Neural progenitor cell (in vitro differentiated cells): ENCODE measurements around the gene AHI1. TPM values are rescaled to one million over a fixed set of nuclear protein-coding genes. Genes with fewer than 3 reads are reported as not detected.

ENCODE experiments used
- DNase-seq: peaks from one replicate; pipeline ENCODE4 v3.0.0-alpha.2; 2016; ENCODE audit warnings: low spot score
- H2AFZ ChIP-seq: fragments of 200-600 bp; sonication (generic); replicated peaks from 2 replicates; pipeline ENCODE4 v1.6.1; 2016; ENCODE audit warnings: antibody characterized with exemption
- H3F3A ChIP-seq: fragments of 200-600 bp; sonication (generic); 2 replicates; pipeline ENCODE4 v1.6.1; 2016; ENCODE audit warnings: antibody characterized with exemption, low read depth
- H3K27ac ChIP-seq: fragments of 200-600 bp; sonication (generic); 2 replicates; pipeline ENCODE4 v1.5.1; 2016; ENCODE audit warnings: mild to moderate bottlenecking
- H3K27me3 ChIP-seq: fragments of 200-600 bp; sonication (generic); 2 replicates; pipeline ENCODE4 v1.6.1; 2016; ENCODE audit warnings: mild to moderate bottlenecking, moderate library complexity
- H3K36me3 ChIP-seq: fragments of 200-600 bp; sonication (generic); 2 replicates; pipeline ENCODE4 v1.5.1; 2016
- H3K4me1 ChIP-seq: fragments of 200-600 bp; sonication (generic); 2 replicates; pipeline ENCODE4 v1.6.1; 2016; ENCODE audit warnings: mixed run types
- H3K4me2 ChIP-seq: fragments of 200-600 bp; sonication (generic); 2 replicates; pipeline ENCODE4 v1.6.1; 2016
- H3K4me3 ChIP-seq: fragments of 200-600 bp; sonication (generic); 2 replicates; pipeline ENCODE4 v1.5.1; 2016
- H3K79me2 ChIP-seq: fragments of 200-600 bp; sonication (generic); 2 replicates; pipeline ENCODE4 v1.6.1; 2016; ENCODE audit warnings: low read depth
- H3K9ac ChIP-seq: fragments of 200-600 bp; sonication (generic); 2 replicates; pipeline ENCODE4 v1.6.1; 2016
- H3K9me3 ChIP-seq: fragments of 200-600 bp; sonication (generic); 2 replicates; pipeline ENCODE4 v1.5.1; 2016; ENCODE audit warnings: low read depth
- H4K20me1 ChIP-seq: fragments of 200-600 bp; sonication (generic); 2 replicates; pipeline ENCODE4 v1.6.1; 2016; ENCODE audit warnings: low read depth
- H3K27ac Mint-ChIP-seq: 3 replicates; pipeline ENCODE4 v1.8.0; 2021; ENCODE audit warnings: mixed read lengths
- H3K27me3 Mint-ChIP-seq: 2 replicates; pipeline ENCODE4 v1.8.0; 2022; ENCODE audit warnings: low read depth, mild to moderate bottlenecking, inconsistent platforms, moderate library complexity, mixed read lengths; ENCODE audit not compliant: insufficient read depth
- H3K36me3 Mint-ChIP-seq: 3 replicates; pipeline ENCODE4 v1.8.0; 2021; ENCODE audit warnings: mixed read lengths
- H3K4me1 Mint-ChIP-seq: 3 replicates; pipeline ENCODE4 v1.8.0; 2021; ENCODE audit warnings: mixed read lengths
- H3K4me3 Mint-ChIP-seq: 3 replicates; pipeline ENCODE4 v1.8.0; 2021; ENCODE audit warnings: mild to moderate bottlenecking, moderate library complexity, mixed read lengths
- H3K9me3 Mint-ChIP-seq: 3 replicates; pipeline ENCODE4 v1.8.0; 2020; ENCODE audit warnings: mixed read lengths
- EZH2 ChIP-seq: fragments of 200-600 bp; sonication (generic); IDR thresholded peaks from 2 replicates; pipeline ENCODE4 v1.6.1; 2017; ENCODE audit warnings: antibody characterized with exemption, mild to moderate bottlenecking, moderate library complexity
- EZH2phosphoT487 ChIP-seq: fragments of 200-600 bp; sonication (generic); IDR thresholded peaks from 2 replicates; pipeline ENCODE4 v1.6.1; 2017; ENCODE audit warnings: antibody characterized with exemption
- total RNA-seq: library from RNA; depleted of rRNA; stranded (reverse); fragments of >200 nt; gene quantifications from 2 replicates; pipeline ENCODE4 v1.2.3, GENCODE V29; 2015; ENCODE audit warnings: low replicate concordance
- TF ChIP-seq, protein P1 (sequence below): fragments of 200-600 bp; sonication (generic); IDR thresholded peaks from 2 replicates; pipeline ENCODE4 v1.5.1; 2017; ENCODE audit warnings: antibody characterized with exemption, mild to moderate bottlenecking

Gene AHI1
- total RNA-seq, 1 donor from 2014 or later = 26.2 TPM

GRCh38 chr6:135496800-135497411 lies 634 bp downstream of the AHI1 start:
- H3K9me3 ChIP-seq = no peaks in the 10 kb centered on the region
- Mint-ChIP-seq H3K9me3 (no peaks in the 10 kb centered on the region), H3K4me1 (peaks cover 10% of the 10 kb centered on the region), H3K27me3 (no peaks in the 10 kb centered on the region), H3K4me3 (no peak overlapping the region), H3K36me3 (peaks cover under 1% of the 10 kb centered on the region), H3K27ac (peak overlapping the region; percentile 80)
- H3K4me1 ChIP-seq = peaks cover 17% of the 10 kb centered on the region
- H3K4me3 ChIP-seq = peak overlapping the region; percentile 85
- no peaks in the 10 kb centered on the region for H3F3A ChIP-seq
- peak overlapping the region; percentile 83 for H3K4me2 ChIP-seq
- no peaks in the 10 kb centered on the region for H3K36me3 ChIP-seq
- H3K27ac ChIP-seq = no peak overlapping the region
- no peak for DNase-seq
- no peaks in the 10 kb centered on the region for H3K27me3 ChIP-seq
- H3K9ac ChIP-seq = peak overlapping the region; percentile 69
- TF ChIP-seq EZH2 = no peak
- TF ChIP-seq, protein P1, sequence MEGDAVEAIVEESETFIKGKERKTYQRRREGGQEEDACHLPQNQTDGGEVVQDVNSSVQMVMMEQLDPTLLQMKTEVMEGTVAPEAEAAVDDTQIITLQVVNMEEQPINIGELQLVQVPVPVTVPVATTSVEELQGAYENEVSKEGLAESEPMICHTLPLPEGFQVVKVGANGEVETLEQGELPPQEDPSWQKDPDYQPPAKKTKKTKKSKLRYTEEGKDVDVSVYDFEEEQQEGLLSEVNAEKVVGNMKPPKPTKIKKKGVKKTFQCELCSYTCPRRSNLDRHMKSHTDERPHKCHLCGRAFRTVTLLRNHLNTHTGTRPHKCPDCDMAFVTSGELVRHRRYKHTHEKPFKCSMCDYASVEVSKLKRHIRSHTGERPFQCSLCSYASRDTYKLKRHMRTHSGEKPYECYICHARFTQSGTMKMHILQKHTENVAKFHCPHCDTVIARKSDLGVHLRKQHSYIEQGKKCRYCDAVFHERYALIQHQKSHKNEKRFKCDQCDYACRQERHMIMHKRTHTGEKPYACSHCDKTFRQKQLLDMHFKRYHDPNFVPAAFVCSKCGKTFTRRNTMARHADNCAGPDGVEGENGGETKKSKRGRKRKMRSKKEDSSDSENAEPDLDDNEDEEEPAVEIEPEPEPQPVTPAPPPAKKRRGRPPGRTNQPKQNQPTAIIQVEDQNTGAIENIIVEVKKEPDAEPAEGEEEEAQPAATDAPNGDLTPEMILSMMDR = no peak
- no peak for TF ChIP-seq EZH2phosphoT487
- peak overlapping the region; percentile 94 for H2AFZ ChIP-seq
- H3K79me2 ChIP-seq = peaks cover 21% of the 10 kb centered on the region
- no peaks in the 10 kb centered on the region for H4K20me1 ChIP-seq

- no peak overlapping the region for H2AFZ ChIP-seq
- H3K4me3 ChIP-seq = no peak overlapping the region
- H3K9ac ChIP-seq = no peak overlapping the region
- H3K9me3 ChIP-seq = no peaks in the 10 kb centered on the region
- Mint-ChIP-seq H3K4me3 (no peak overlapping the region), H3K36me3 (peaks cover 21% of the 10 kb centered on the region), H3K4me1 (peaks cover 10% of the 10 kb centered on the region), H3K27me3 (no peaks in the 10 kb centered on the region), H3K9me3 (no peaks in the 10 kb centered on the region), H3K27ac (no peak overlapping the region)
- no peaks in the 10 kb centered on the region for H3F3A ChIP-seq
- peaks cover 21% of the 10 kb centered on the region for H3K79me2 ChIP-seq
- H3K27ac ChIP-seq = no peak overlapping the region
- H3K36me3 ChIP-seq = no peaks in the 10 kb centered on the region
- no peak for DNase-seq
- H4K20me1 ChIP-seq = no peaks in the 10 kb centered on the region
- TF ChIP-seq, protein P1 = no peak
- TF ChIP-seq EZH2 (no peak), EZH2phosphoT487 (no peak)
- no peaks in the 10 kb centered on the region for H3K27me3 ChIP-seq
- H3K4me1 ChIP-seq = peaks cover 13% of the 10 kb centered on the region
- H3K4me2 ChIP-seq = no peak overlapping the region
These were observed 4.2 kb downstream of the AHI1 start for GRCh38 chr6:135493218-135493961.

GRCh38 chr6:135490381-135490780 lies 7.2 kb downstream of the AHI1 start:
- DNase-seq = no peak
- Mint-ChIP-seq H3K36me3 (peaks cover 37% of the 10 kb centered on the region), H3K27ac (no peak overlapping the region)

More at GRCh38 chr6:135490381-135490780, 7.2 kb downstream of the AHI1 start:
- no peaks in the 10 kb centered on the region for H3K36me3 ChIP-seq
- peaks cover 1% of the 10 kb centered on the region for H3K79me2 ChIP-seq
- no peaks in the 10 kb centered on the region for H3K27me3 ChIP-seq
- no peak overlapping the region for H3K4me3 ChIP-seq
- Mint-ChIP-seq H3K27me3 (no peaks in the 10 kb centered on the region), H3K4me1 (no peaks in the 10 kb centered on the region), H3K9me3 (no peaks in the 10 kb centered on the region), H3K4me3 (no peak overlapping the region)
- no peak overlapping the region for H2AFZ ChIP-seq
- no peak overlapping the region for H3K9ac ChIP-seq
- no peaks in the 10 kb centered on the region for H3K4me1 ChIP-seq
- no peaks in the 10 kb centered on the region for H4K20me1 ChIP-seq
- no peak overlapping the region for H3K27ac ChIP-seq
- H3K9me3 ChIP-seq = no peaks in the 10 kb centered on the region
- TF ChIP-seq EZH2phosphoT487 (no peak), EZH2 (no peak)
- TF ChIP-seq, protein P1 = no peak
- no peaks in the 10 kb centered on the region for H3F3A ChIP-seq
- H3K4me2 ChIP-seq = no peak overlapping the region
